ENCODE data around the gene KCNIP2. TPM values are rescaled to one million over a fixed set of nuclear protein-coding genes. Genes with fewer than 3 reads are reported as not detected.

KCNIP2 gene
- total and polyA plus RNA-seq, 4 donors = 3.9 to 9.0 (median 4.3) TPM; not detected in 1

GRCh38 chr10:101881036-101881774, 37.6 kb upstream of the KCNIP2 start:
- Histone ChIP-seq H3K36me3 (ENCODE audit: control insufficient read depth in 1 of 2, insufficient read depth in 2 of 2, low read length in 1 of 2) (no peaks in the 10 kb centered on the region), H3K4me1 (ENCODE audit: control insufficient read depth in 1 of 2, insufficient read depth in 2 of 2, low read length in 2 of 2) (no peaks in the 10 kb centered on the region), H3K27me3 (ENCODE audit: control insufficient read depth in 1 of 2, insufficient read depth in 2 of 2, low read length in 1 of 2) (no peaks in the 10 kb centered on the region), H3K27ac (ENCODE audit: low read depth in 1 of 2, low read length in 2 of 2) (no peak overlapping the region), H3K9me3 (ENCODE audit: control insufficient read depth, low read length) (no peaks in the 10 kb centered on the region), H3K4me3 (ENCODE audit: low read length in 2 of 2) (no peak overlapping the region)
- whole genome bisulfite sequencing, 2 donors = 89 to 96% methylated on average over 2 of the region's 2 CpGs
- no peak for ATAC-seq (ENCODE audit: low FRiP score)
- intact Hi-C loops (cut with DNase I) = no loop called here
- no peak for DNase-seq

- no peak for DNase-seq
- Histone ChIP-seq H3K9me3 (ENCODE audit: control insufficient read depth, low read length) (no peaks in the 10 kb centered on the region), H3K36me3 (ENCODE audit: control insufficient read depth in 1 of 2, insufficient read depth in 2 of 2, low read length in 1 of 2) (no peaks in the 10 kb centered on the region), H3K4me3 (ENCODE audit: low read length in 2 of 2) (no peak overlapping the region), H3K27me3 (ENCODE audit: control insufficient read depth in 1 of 2, insufficient read depth in 2 of 2, low read length in 1 of 2) (no peaks in the 10 kb centered on the region), H3K4me1 (ENCODE audit: control insufficient read depth in 1 of 2, insufficient read depth in 2 of 2, low read length in 2 of 2) (no peaks in the 10 kb centered on the region), H3K27ac (ENCODE audit: low read depth in 1 of 2, low read length in 2 of 2) (no peak overlapping the region)
- no peak for ATAC-seq (ENCODE audit: low FRiP score)
- intact Hi-C loops (cut with DNase I) = no loop called here
- WGBS, 2 donors = 92 to 97% methylated on average over 2 of the region's 2 CpGs
Observed at GRCh38 chr10:101880232-101880573, 36.6 kb upstream of the KCNIP2 start.

GRCh38 chr10:101879456-101880231, 36.0 kb upstream of the KCNIP2 start:
- intact Hi-C loops (cut with DNase I) = no loop called here
- H3K27ac ChIP-seq (ENCODE audit: low read depth in 1 of 2, low read length in 2 of 2) = no peak overlapping the region

GRCh38 chr10:101878869-101879268, 35.3 kb upstream of the KCNIP2 start:
- ATAC-seq (ENCODE audit: low FRiP score) (no peak), DNase-seq (no peak)
- no peaks in the 10 kb centered on the region for H3K9me3 ChIP-seq (ENCODE audit: control insufficient read depth, low read length)
- no peak overlapping the region for H3K27ac ChIP-seq (ENCODE audit: low read depth in 1 of 2, low read length in 2 of 2)
- intact Hi-C loops (cut with DNase I) = no loop called here
- H3K4me1 ChIP-seq (ENCODE audit: control insufficient read depth in 1 of 2, insufficient read depth in 2 of 2, low read length in 2 of 2) = no peaks in the 10 kb centered on the region
- no peaks in the 10 kb centered on the region for H3K36me3 ChIP-seq (ENCODE audit: control insufficient read depth in 1 of 2, insufficient read depth in 2 of 2, low read length in 1 of 2)
- H3K27me3 ChIP-seq (ENCODE audit: control insufficient read depth in 1 of 2, insufficient read depth in 2 of 2, low read length in 1 of 2) = no peaks in the 10 kb centered on the region
- H3K4me3 ChIP-seq (ENCODE audit: low read length in 2 of 2) = no peak overlapping the region
- 78 to 81% methylated on average over 3 of the region's 3 CpGs for whole genome bisulfite sequencing, 2 donors

More at GRCh38 chr10:101879456-101880231, 36.0 kb upstream of the KCNIP2 start:
- no peak overlapping the region for H3K4me3 ChIP-seq (ENCODE audit: low read length in 2 of 2)
- no peaks in the 10 kb centered on the region for H3K9me3 ChIP-seq (ENCODE audit: control insufficient read depth, low read length)
- no peak for DNase-seq
- ATAC-seq (ENCODE audit: low FRiP score) = no peak
- H3K36me3 ChIP-seq (ENCODE audit: control insufficient read depth in 1 of 2, insufficient read depth in 2 of 2, low read length in 1 of 2) = no peaks in the 10 kb centered on the region
- 68 to 79% methylated on average over 13 of the region's 13 CpGs for WGBS, 2 donors
- no peaks in the 10 kb centered on the region for H3K4me1 ChIP-seq (ENCODE audit: control insufficient read depth in 1 of 2, insufficient read depth in 2 of 2, low read length in 2 of 2)
- no peaks in the 10 kb centered on the region for H3K27me3 ChIP-seq (ENCODE audit: control insufficient read depth in 1 of 2, insufficient read depth in 2 of 2, low read length in 1 of 2)

GRCh38 chr10:101875068-101875688, 31.6 kb upstream of the KCNIP2 start:
- 91 to 93% methylated on average over 3 of the region's 3 CpGs for WGBS, 2 donors
- H3K27me3 ChIP-seq (ENCODE audit: control insufficient read depth in 1 of 2, insufficient read depth in 2 of 2, low read length in 1 of 2) = no peaks in the 10 kb centered on the region
- no peak for ATAC-seq (ENCODE audit: low FRiP score)
- H3K4me1 ChIP-seq (ENCODE audit: control insufficient read depth in 1 of 2, insufficient read depth in 2 of 2, low read length in 2 of 2) = no peaks in the 10 kb centered on the region
- H3K9me3 ChIP-seq (ENCODE audit: control insufficient read depth, low read length) = no peaks in the 10 kb centered on the region
- H3K27ac ChIP-seq (ENCODE audit: low read depth in 1 of 2, low read length in 2 of 2) = no peak overlapping the region
- DNase-seq = no peak
- intact Hi-C loops (cut with DNase I) = no loop called here
- no peaks in the 10 kb centered on the region for H3K36me3 ChIP-seq (ENCODE audit: control insufficient read depth in 1 of 2, insufficient read depth in 2 of 2, low read length in 1 of 2)
- no peak overlapping the region for H3K4me3 ChIP-seq (ENCODE audit: low read length in 2 of 2)

GRCh38 chr10:101874252-101874651, 30.7 kb upstream of the KCNIP2 start:
- intact Hi-C loops (cut with DNase I) = no loop called here
- no peaks in the 10 kb centered on the region for H3K27me3 ChIP-seq (ENCODE audit: control insufficient read depth in 1 of 2, insufficient read depth in 2 of 2, low read length in 1 of 2)

GRCh38 chr10:101867931-101868330, 24.3 kb upstream of the KCNIP2 start:
- H3K36me3 ChIP-seq (ENCODE audit: control insufficient read depth in 1 of 2, insufficient read depth in 2 of 2, low read length in 1 of 2) = no peaks in the 10 kb centered on the region
- WGBS, 2 donors = 83 to 90% methylated on average over 1 of the region's 1 CpG
- intact Hi-C loops (cut with DNase I) = no loop called here

More at GRCh38 chr10:101874252-101874651, 30.7 kb upstream of the KCNIP2 start:
- Histone ChIP-seq H3K4me3 (ENCODE audit: low read length in 2 of 2) (no peak overlapping the region), H3K9me3 (ENCODE audit: control insufficient read depth, low read length) (no peaks in the 10 kb centered on the region), H3K4me1 (ENCODE audit: control insufficient read depth in 1 of 2, insufficient read depth in 2 of 2, low read length in 2 of 2) (no peaks in the 10 kb centered on the region), H3K27ac (ENCODE audit: low read depth in 1 of 2, low read length in 2 of 2) (no peak overlapping the region), H3K36me3 (ENCODE audit: control insufficient read depth in 1 of 2, insufficient read depth in 2 of 2, low read length in 1 of 2) (no peaks in the 10 kb centered on the region)
- ATAC-seq (ENCODE audit: low FRiP score) (no peak), DNase-seq (no peak)

GRCh38 chr10:101859530-101859929, 15.9 kb upstream of the KCNIP2 start:
- Histone ChIP-seq H3K27me3 (ENCODE audit: control insufficient read depth in 1 of 2, insufficient read depth in 2 of 2, low read length in 1 of 2) (no peaks in the 10 kb centered on the region), H3K4me3 (ENCODE audit: low read length in 2 of 2) (no peak overlapping the region), H3K4me1 (ENCODE audit: control insufficient read depth in 1 of 2, insufficient read depth in 2 of 2, low read length in 2 of 2) (no peaks in the 10 kb centered on the region), H3K36me3 (ENCODE audit: control insufficient read depth in 1 of 2, insufficient read depth in 2 of 2, low read length in 1 of 2) (no peaks in the 10 kb centered on the region), H3K9me3 (ENCODE audit: control insufficient read depth, low read length) (no peaks in the 10 kb centered on the region), H3K27ac (ENCODE audit: low read depth in 1 of 2, low read length in 2 of 2) (no peak overlapping the region)
- intact Hi-C loops (cut with DNase I) = no loop called here
- DNase-seq (no peak), ATAC-seq (ENCODE audit: low FRiP score) (no peak)
- 98 to 99% methylated on average over 2 of the region's 2 CpGs for WGBS, 2 donors

More at GRCh38 chr10:101867931-101868330, 24.3 kb upstream of the KCNIP2 start:
- Histone ChIP-seq H3K4me3 (ENCODE audit: low read length in 2 of 2) (no peak overlapping the region), H3K27ac (ENCODE audit: low read depth in 1 of 2, low read length in 2 of 2) (no peak overlapping the region), H3K4me1 (ENCODE audit: control insufficient read depth in 1 of 2, insufficient read depth in 2 of 2, low read length in 2 of 2) (no peaks in the 10 kb centered on the region), H3K27me3 (ENCODE audit: control insufficient read depth in 1 of 2, insufficient read depth in 2 of 2, low read length in 1 of 2) (no peaks in the 10 kb centered on the region), H3K9me3 (ENCODE audit: control insufficient read depth, low read length) (no peaks in the 10 kb centered on the region)
- ATAC-seq (ENCODE audit: low FRiP score) (no peak), DNase-seq (no peak)
